AG09309 (cell line): ENCODE measurements around the gene CYCS.
"Not testable (repeated sequence)": the region's sequence is repeated elsewhere in the genome, so short reads cannot be mapped to it uniquely, and the experiment has no call there.

Experiments used
- DNase-seq: peaks from one replicate; pipeline ENCODE4 v3.0.0-alpha.2; 2010; ENCODE audit warnings: low read depth
- H3K4me3 ChIP-seq: 2 replicates; pipeline ENCODE4 v1.5.1; 2011; ENCODE audit warnings: mild to moderate bottlenecking, low read depth, low read length, moderate library complexity; ENCODE audit not compliant: control insufficient read depth
- CTCF ChIP-seq: IDR thresholded peaks from 2 replicates; pipeline ENCODE4 v1.5.1; 2011; ENCODE audit warnings: mild to moderate bottlenecking, low read depth, low read length, inconsistent platforms; ENCODE audit not compliant: insufficient read depth, control insufficient read depth; ENCODE audit errors: missing control alignments

CYCS gene

GRCh38 chr7:25093268-25093826 is 31.7 kb downstream of the CYCS start:
- peak; percentile 95 for TF ChIP-seq CTCF
- no peak overlapping the region for H3K4me3 ChIP-seq
- DNase-seq = peak; percentile 11

- no peak for DNase-seq
- no peak for TF ChIP-seq CTCF
- no peak overlapping the region for H3K4me3 ChIP-seq
Observed at GRCh38 chr7:25091779-25092178, 33.3 kb downstream of the CYCS start.

- TF ChIP-seq CTCF = no peak
- no peak for DNase-seq
- no peak overlapping the region for H3K4me3 ChIP-seq
Observed at GRCh38 chr7:25091176-25091575, 33.9 kb downstream of the CYCS start.

GRCh38 chr7:25090374-25090773 is 34.7 kb downstream of the CYCS start:
- no peak for DNase-seq
- H3K4me3 ChIP-seq = no peak overlapping the region
- no peak for TF ChIP-seq CTCF

- DNase-seq = no peak
- H3K4me3 ChIP-seq = no peak overlapping the region
- TF ChIP-seq CTCF = no peak
Observed at GRCh38 chr7:25087855-25088254, 37.2 kb downstream of the CYCS start.

GRCh38 chr7:25084821-25085220 is 40.2 kb downstream of the CYCS start:
- no peak for DNase-seq
- H3K4me3 ChIP-seq = no peak overlapping the region
- no peak for TF ChIP-seq CTCF

GRCh38 chr7:25083201-25083600 is 41.9 kb downstream of the CYCS start:
- no peak overlapping the region for H3K4me3 ChIP-seq
- TF ChIP-seq CTCF = no peak
- no peak for DNase-seq

- not testable (repeated sequence) for H3K4me3 ChIP-seq, DNase-seq
Observed at GRCh38 chr7:25082041-25082440, 43.0 kb downstream of the CYCS start.
